Stomach smooth muscle (tissue), 2 donors: ENCODE results near the gene SMC3.
"Not testable (repeated sequence)": the region's sequence is repeated elsewhere in the genome, so short reads cannot be mapped to it uniquely, and the experiment has no call there.

Experiments
- H3K27ac ChIP-seq: one replicate; pipeline ENCODE4 v1.7.0; 2013; ENCODE audit warnings: mild to moderate bottlenecking, low read length, inconsistent platforms
- H3K27me3 ChIP-seq, 2 donors: one replicate each; pipeline ENCODE4 v1.7.0; 2013; ENCODE audit warnings: low read length in 2 of 2; ENCODE audit not compliant: insufficient read depth in 2 of 2, control insufficient read depth in 1 of 2
- H3K36me3 ChIP-seq, 2 donors: one replicate each; pipeline ENCODE4 v1.7.0; 2013; ENCODE audit warnings: low read length in 2 of 2; ENCODE audit not compliant: control insufficient read depth in 2 of 2, insufficient read depth in 2 of 2
- H3K4me1 ChIP-seq: one replicate; pipeline ENCODE4 v1.7.0; 2013; ENCODE audit warnings: low read length; ENCODE audit not compliant: control insufficient read depth, insufficient read depth
- H3K4me3 ChIP-seq, 2 donors: one replicate each; pipeline ENCODE4 v1.7.0; 2013; ENCODE audit warnings: low read length in 2 of 2
- H3K9ac ChIP-seq, 2 donors: one replicate each; pipeline ENCODE4 v1.7.0; 2013; ENCODE audit warnings: low read length in 2 of 2, mild to moderate bottlenecking in 1 of 2
- H3K9me3 ChIP-seq, 2 donors: one replicate each; pipeline ENCODE4 v1.7.0; 2013; ENCODE audit warnings: low read length in 2 of 2; ENCODE audit not compliant: control insufficient read depth in 2 of 2
- donor health status: healthy.
- donor health status: Pancreatic carcinoma.

The SMC3 gene

DNA sequence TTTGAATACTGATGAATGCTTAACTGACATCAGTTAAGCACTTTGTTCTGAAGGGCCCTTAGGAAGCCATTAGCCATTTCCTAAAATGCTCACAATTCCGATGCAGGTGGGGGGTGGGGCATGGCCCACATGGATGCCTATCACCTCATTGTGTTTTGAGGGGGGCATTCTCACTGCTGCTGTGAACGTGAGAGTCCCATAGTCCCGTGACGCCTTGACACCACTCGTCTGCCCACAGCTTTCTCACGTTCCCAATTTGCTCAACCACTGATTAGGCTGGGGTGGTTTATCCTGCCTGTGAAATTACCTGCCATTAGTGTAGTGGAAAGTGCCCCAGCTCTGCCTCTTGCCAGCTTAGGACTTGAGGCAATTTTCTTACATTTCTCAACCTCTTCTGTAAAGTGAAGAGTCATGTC, 37.9 kb upstream of the SMC3 start:
- H3K4me3 ChIP-seq: no peak overlapping the region
- H3K27me3 ChIP-seq: peaks cover 8 to 10% of the 10 kb centered on the region in 2 donors
- no peak overlapping the region for H3K9ac ChIP-seq
- H3K27ac ChIP-seq: no peak overlapping the region
- no peaks in the 10 kb centered on the region for H3K9me3 ChIP-seq
- peaks cover 4% of the 10 kb centered on the region for H3K4me1 ChIP-seq
- H3K36me3 ChIP-seq: no peaks in the 10 kb centered on the region

DNA sequence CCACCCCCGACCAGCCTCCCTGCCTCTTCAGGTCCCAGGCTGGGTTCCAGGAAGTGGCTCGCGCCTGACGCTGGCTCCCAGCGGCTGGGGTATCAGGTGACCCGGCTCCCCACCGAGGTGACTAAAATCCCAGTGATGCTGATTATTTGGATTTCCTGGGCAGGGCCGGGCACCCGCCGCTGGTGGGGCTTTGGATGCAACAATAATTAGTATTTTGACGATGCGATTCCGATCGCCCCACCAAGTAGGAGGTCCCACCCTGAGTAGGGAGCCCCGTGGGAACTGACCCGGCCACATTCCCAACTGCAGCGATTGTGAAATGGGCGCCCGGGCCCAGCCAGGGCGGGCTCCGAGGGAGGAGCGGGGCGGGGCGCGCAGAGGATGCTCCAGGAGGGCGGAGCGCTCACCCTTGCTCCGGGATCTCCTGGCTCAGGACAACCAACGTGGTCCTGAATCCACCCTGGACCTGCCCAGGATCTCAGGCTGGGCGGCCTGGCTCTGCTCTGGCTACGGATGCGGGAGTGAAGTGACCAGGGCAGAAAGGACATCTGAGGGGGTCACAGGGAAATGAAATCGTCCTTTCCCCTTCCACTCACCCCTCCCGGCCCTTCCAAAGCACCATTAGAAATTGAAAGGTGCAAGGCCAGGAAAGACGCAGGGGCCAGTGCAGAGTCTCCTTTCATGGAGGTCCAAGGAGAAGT, 37.2 kb upstream of the SMC3 start:
- Histone ChIP-seq H3K27ac (no peak overlapping the region), H3K27me3 (peaks cover 8 to 10% of the 10 kb centered on the region in 2 donors), H3K36me3 (no peaks in the 10 kb centered on the region), H3K4me1 (peaks cover 4% of the 10 kb centered on the region), H3K9me3 (no peaks in the 10 kb centered on the region), H3K4me3 (no peak overlapping the region), H3K9ac (no peak overlapping the region)

DNA sequence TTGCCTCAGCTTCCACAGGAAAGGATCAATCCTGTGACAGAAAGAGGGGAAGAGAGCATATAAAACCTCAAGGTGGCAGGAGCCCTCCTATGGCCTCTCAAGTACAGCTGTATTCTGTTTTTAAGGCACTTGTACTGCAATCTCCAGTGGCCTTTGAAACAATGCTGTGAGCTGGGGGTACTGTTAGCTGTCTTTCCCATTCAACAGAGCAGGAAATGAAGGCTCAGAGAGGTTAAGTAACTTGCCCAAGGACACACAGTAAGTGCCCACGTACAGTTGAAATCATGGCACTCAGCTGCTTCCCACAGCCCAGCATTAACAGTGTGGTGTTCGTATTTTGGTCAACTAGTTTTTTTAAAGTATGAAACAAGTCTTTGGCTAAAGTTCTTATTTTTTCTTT, 35.8 kb upstream of the SMC3 start:
- no peak overlapping the region for H3K27ac ChIP-seq
- H3K27me3 ChIP-seq: peaks cover 8 to 15% of the 10 kb centered on the region in 2 donors
- H3K36me3 ChIP-seq: no peaks in the 10 kb centered on the region
- H3K9ac ChIP-seq: no peak overlapping the region
- no peaks in the 10 kb centered on the region for H3K9me3 ChIP-seq
- no peak overlapping the region for H3K4me3 ChIP-seq
- peaks cover 4% of the 10 kb centered on the region for H3K4me1 ChIP-seq

DNA sequence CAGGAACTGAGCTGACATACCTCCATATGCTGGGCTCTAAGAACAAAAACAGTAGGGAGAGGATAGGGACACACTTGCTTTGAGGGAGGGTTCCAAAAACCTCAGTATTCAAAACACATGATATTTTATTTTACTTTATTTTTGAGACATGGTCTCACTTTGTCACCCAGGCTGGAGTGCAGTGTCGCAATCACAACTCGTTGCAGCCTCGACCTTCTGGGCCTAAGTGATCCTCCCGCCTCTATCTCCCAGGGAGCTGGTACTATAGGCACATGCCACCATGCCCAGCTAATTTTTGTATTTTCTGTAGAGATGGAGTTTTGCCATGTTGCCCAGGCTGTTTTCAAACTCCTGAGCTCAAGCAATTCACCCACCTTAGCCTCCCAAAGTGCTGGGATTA, 34.9 kb upstream of the SMC3 start:
- not testable (repeated sequence) for H3K27ac ChIP-seq, H3K9ac ChIP-seq, H3K4me1 ChIP-seq, H3K4me3 ChIP-seq, H3K9me3 ChIP-seq, H3K36me3 ChIP-seq
- H3K27me3 ChIP-seq: peaks cover 8 to 15% of the 10 kb centered on the region in 2 donors

DNA sequence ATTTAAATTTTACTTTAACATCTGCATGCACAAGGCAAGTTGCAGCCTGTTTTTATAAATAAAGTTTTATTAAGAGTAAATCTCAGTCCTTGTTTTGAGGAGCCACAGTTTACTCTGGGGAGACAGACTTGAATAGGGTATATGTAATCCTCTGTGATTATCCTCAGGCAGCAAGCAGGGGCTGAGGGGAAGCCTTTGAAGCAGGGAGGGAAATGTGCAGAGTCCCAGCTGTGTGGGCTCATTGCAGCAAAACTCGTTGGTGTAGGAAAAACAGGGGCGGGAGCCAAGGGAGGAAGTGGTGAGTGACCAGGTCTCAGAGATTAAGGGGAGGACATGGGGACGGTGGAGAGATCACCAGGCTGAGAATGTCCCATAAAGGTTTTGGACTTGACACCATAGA, 34.3 kb upstream of the SMC3 start:
- no peak overlapping the region for H3K27ac ChIP-seq
- peaks cover 8 to 15% of the 10 kb centered on the region in 2 donors for H3K27me3 ChIP-seq
- H3K9ac ChIP-seq: no peak overlapping the region
- H3K9me3 ChIP-seq: no peaks in the 10 kb centered on the region
- H3K36me3 ChIP-seq: no peaks in the 10 kb centered on the region
- H3K4me3 ChIP-seq: no peak overlapping the region
- H3K4me1 ChIP-seq: peaks cover 4% of the 10 kb centered on the region

DNA sequence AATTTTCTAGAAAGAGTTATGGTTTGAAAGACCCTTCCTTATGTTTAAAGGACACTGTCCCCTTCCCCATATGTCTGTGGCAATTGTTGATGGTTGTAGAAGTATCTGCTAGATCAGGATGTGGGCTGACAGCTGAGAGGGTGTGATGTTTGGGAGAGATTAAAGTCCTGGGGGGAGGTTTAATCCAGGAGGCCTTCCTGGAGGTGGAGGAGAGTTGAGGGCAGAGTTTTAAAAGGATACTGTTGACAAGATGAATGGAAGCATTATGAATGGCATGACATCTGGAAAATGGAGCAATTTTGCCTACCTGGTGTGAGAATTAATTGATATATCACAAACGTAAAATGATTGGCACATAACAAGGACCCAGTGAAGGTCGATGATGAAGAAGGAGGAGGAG, 32.9 kb upstream of the SMC3 start:
- H3K9ac ChIP-seq: no peak overlapping the region
- no peaks in the 10 kb centered on the region for H3K36me3 ChIP-seq
- peaks cover 4% of the 10 kb centered on the region for H3K4me1 ChIP-seq

DNA sequence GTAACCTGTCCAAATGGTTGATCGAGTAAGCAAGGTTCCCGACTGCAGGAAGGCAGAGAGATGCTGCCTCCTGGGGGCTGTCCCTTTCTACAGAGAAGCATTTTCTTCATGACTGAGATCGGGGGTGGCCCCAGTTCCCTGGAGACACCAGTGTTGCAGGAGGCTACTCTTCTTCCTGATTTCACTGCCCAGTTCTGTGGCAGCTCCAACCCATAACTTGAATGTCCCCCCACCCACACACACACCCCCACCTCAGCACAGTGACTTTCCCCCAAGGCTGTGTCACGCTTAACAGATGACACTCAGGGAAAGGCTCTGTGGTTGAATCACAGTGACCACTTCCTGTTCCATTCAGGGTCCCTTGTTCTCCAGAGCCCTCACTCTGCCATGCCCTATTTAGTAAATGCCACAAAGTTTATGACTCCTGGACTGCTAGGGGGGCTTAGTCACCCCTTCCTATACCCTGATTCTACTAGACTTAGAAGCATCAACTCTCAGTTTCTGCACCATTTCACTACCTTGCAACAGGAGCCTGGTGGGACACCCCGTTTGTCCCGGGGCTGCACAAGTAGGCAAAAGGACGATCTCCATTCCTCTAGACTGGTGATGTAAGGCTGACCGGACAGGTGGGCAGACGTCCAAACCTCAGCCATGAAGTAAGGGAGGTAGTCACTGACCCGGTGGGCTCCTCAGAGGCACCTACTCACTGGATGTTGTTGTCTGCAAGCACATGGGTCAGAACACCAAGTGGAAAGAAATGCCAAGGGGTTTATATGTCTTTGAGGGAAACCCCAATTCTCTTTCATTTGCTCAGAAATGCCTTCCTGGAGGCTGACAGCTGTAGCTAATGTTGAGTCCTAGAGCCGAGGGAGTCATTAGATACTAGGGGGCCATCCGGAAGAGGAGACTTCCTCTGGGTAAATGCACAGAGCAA, 31.3 kb upstream of the SMC3 start:
- no peaks in the 10 kb centered on the region for H3K4me1 ChIP-seq
- H3K9ac ChIP-seq: no peak overlapping the region
- no peaks in the 10 kb centered on the region for H3K9me3 ChIP-seq
- H3K36me3 ChIP-seq: no peaks in the 10 kb centered on the region
- H3K27ac ChIP-seq: no peak overlapping the region
- peaks cover 0 to 11% of the 10 kb centered on the region in 2 donors for H3K27me3 ChIP-seq
- no peak overlapping the region for H3K4me3 ChIP-seq

More for the DNA sequence above, 32.9 kb upstream of the SMC3 start:
- Histone ChIP-seq H3K27me3 (peaks cover 8 to 17% of the 10 kb centered on the region in 2 donors), H3K4me3 (no peak overlapping the region), H3K9me3 (no peaks in the 10 kb centered on the region), H3K27ac (no peak overlapping the region)

DNA sequence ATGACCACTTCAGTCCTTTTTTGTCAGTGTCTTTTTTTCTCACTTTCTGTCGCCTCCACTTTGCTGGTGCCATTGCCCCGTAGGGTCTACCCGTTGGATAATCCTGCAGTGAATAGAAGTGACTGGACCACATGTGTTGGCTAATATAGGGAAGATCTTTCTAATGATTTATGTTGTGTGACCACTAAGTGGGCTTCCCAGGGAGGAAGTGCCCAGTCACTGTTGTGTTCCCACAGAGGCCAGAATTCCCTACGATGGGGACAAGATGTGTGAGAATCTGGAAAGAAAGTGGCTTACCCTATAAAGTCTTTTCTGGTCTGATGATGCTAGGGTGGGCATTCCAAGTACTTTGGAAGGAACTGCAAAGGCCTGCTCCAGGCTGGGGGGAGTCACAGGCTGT, 28.4 kb upstream of the SMC3 start:
- Histone ChIP-seq H3K4me3 (no peak overlapping the region), H3K9ac (no peak overlapping the region), H3K9me3 (no peaks in the 10 kb centered on the region), H3K27ac (no peak overlapping the region), H3K27me3 (peaks cover 0 to 8% of the 10 kb centered on the region in 2 donors), H3K36me3 (no peaks in the 10 kb centered on the region), H3K4me1 (no peaks in the 10 kb centered on the region)

DNA sequence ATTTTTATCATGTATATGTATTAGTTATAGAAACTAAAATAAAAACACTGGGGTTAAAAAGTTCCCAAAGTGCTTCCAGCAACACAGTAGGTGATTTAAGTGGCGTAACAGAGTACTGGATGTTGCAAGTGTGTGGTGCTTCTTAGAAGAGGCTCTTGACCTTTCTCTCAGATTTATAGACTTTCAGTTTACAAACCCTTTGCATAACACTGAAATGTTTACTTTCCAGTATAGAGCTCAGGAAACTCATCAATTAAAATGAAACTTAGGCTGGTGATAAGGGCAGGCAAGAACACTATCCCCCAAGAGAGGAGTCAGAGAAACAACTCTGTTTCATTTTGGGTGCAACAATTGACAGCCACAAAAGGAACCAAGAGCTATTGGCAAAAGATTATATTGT, 27.5 kb upstream of the SMC3 start:
- Histone ChIP-seq H3K27ac (no peak overlapping the region), H3K4me3 (no peak overlapping the region), H3K27me3 (peaks cover 0 to 8% of the 10 kb centered on the region in 2 donors), H3K9ac (no peak overlapping the region), H3K9me3 (no peaks in the 10 kb centered on the region), H3K4me1 (no peaks in the 10 kb centered on the region), H3K36me3 (no peaks in the 10 kb centered on the region)

DNA sequence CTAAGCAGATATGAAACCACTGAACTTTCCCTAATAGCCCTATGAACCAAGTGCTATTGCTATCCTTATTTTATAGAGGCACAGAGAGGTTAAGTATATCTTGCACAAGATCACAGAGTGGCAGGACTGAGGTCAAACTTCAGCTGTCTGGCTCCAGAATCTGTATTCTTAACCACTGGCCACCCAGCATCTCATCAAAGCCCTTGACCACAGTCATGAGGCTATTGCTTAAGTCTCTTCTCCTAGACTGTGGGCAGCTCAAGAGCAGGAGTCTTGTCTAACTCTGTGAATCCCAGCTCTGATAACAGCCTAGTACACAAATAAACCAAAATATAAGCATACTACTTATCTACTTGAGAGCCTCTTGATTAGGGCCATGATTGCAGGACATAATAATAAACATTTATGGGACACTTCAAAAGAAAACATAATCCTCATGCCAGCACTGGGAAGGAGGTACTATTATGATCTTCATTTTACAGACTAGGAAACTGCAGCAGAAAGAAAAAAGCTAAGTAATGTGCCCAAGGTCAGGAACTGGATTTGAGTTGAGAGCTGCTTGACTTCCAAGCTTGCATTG, 22.4 kb upstream of the SMC3 start:
- Histone ChIP-seq H3K36me3 (no peaks in the 10 kb centered on the region), H3K9me3 (no peaks in the 10 kb centered on the region), H3K27me3 (no peaks in the 10 kb centered on the region), H3K4me3 (no peak overlapping the region), H3K4me1 (no peaks in the 10 kb centered on the region), H3K9ac (no peak overlapping the region), H3K27ac (no peak overlapping the region)
